HCT116 (cell line): ENCODE data around the gene KCNQ4. TPM values are rescaled to one million over a fixed set of nuclear protein-coding genes. Genes with fewer than 3 reads are reported as not detected.

ENCODE experiments used
- ATAC-seq: fragments of 200-7000 bp; cut with Tn5 transposase; 2 replicates; pipeline ENCODE4 v1.9.1; 2020; ENCODE audit warnings: mild to moderate bottlenecking, moderate library complexity
- BruUV-seq: library from RNA; stranded (reverse); fragments of 400-500 nt; replicated peaks from 2 replicates; lab custom pipeline; 2021; lab: Mats Ljungman, UMichigan
- CTCF ChIA-PET: fragments of 300-600 bp; sonication (Branson Sonifier 250); formaldehyde crosslinking; loops from one replicate; lab custom pipeline; 2021; ENCODE audit warnings: antibody characterized with exemption; lab: Charles Lee
- POLR2A ChIA-PET: fragments of 300-600, 350-600 bp; sonication (Branson Sonifier 250); formaldehyde crosslinking; loops from one replicate; lab custom pipeline; 2021; ENCODE audit warnings: antibody characterized with exemption; lab: Charles Lee
- RAD21 ChIA-PET, 2 experiments: fragments of 300-600 bp; sonication (Branson Sonifier 250); formaldehyde crosslinking; loops; one replicate each; lab custom pipeline; 2023; ENCODE audit warnings: low total read pairs in 2 of 2; ENCODE audit not compliant: uncharacterized antibody in 2 of 2, unreplicated experiment in 2 of 2, low non-redundant PET in 1 of 2; lab: Charles Lee
- DNase-seq: peaks from one replicate; pipeline ENCODE4 v3.0.0-alpha.2; 2010; ENCODE audit warnings: low read depth, low spot score
- H2AFZ ChIP-seq: fragments of 200-600 bp; shearing (Covaris generic), sonication (generic); 2 replicates; pipeline ENCODE4 v1.6.1; 2017; ENCODE audit warnings: low read depth, mixed run types, mixed read lengths, antibody characterized with exemption, low read length; ENCODE audit not compliant: poor library complexity, severe bottlenecking
- H3K27ac ChIP-seq: 2 replicates; pipeline ENCODE4 v1.5.1; 2012; ENCODE audit warnings: low read depth, low read length
- H3K27me3 ChIP-seq: fragments of 200-600 bp; sonication (generic); 2 replicates; pipeline ENCODE4 v1.6.1; 2016; ENCODE audit warnings: mixed run types, low read length, mixed read lengths; ENCODE audit not compliant: insufficient read depth
- H3K36me3 ChIP-seq, 2 experiments: fragments of 200-500 bp in 1 of 2; fragments of 200-600 bp in 1 of 2; sonication (Bioruptor generic) in 1 of 2; sonication (generic) in 1 of 2; 2 replicates each; pipeline versions ENCODE4 v1.5.1 to v1.6.1; 2014 to 2016; ENCODE audit warnings: low read length in 2 of 2, inconsistent platforms in 1 of 2, mixed read lengths in 1 of 2, mixed run types in 1 of 2; ENCODE audit not compliant: insufficient read depth in 2 of 2, control insufficient read depth in 1 of 2
- H3K4me1 ChIP-seq, 2 experiments: fragments of 200-600 bp in 1 of 2; sonication (generic) in 1 of 2; 2 replicates each; pipeline versions ENCODE4 v1.5.1 to v1.6.1; 2012 to 2017; ENCODE audit warnings: low read length in 2 of 2, inconsistent platforms in 1 of 2, mild to moderate bottlenecking in 1 of 2, mixed read lengths in 1 of 2, mixed run types in 1 of 2, moderate library complexity in 1 of 2; ENCODE audit not compliant: insufficient read depth in 2 of 2, control insufficient read depth in 1 of 2
- H3K4me2 ChIP-seq: fragments of 200-600 bp; sonication (generic); 2 replicates; pipeline ENCODE4 v1.6.1; 2017; ENCODE audit warnings: mixed run types, low read length, mixed read lengths
- H3K4me3 ChIP-seq, 2 experiments: fragments of 200-600 bp in 1 of 2; sonication (generic) in 1 of 2; replicated peaks in 1 of 2; 2 replicates each; pipeline ENCODE4 v1.5.1; 2011 to 2016; ENCODE audit warnings: low read length in 2 of 2, control low read depth in 1 of 2, low read depth in 1 of 2, mild to moderate bottlenecking in 1 of 2, mixed read lengths in 1 of 2, mixed run types in 1 of 2
- H3K79me2 ChIP-seq: fragments of 200-600 bp; sonication (generic); 2 replicates; pipeline ENCODE4 v1.6.1; 2017; ENCODE audit warnings: mild to moderate bottlenecking, mixed run types, low read length, moderate library complexity, mixed read lengths; ENCODE audit not compliant: insufficient read depth
- H3K9ac ChIP-seq: fragments of 200-600 bp; sonication (generic); 2 replicates; pipeline ENCODE4 v1.6.1; 2016; ENCODE audit warnings: low read length, mixed read lengths
- H3K9me2 ChIP-seq: fragments of 200-600 bp; sonication (generic), shearing (Covaris generic); 2 replicates; pipeline ENCODE4 v1.6.1; 2017; ENCODE audit warnings: mixed run types, mild to moderate bottlenecking, moderate library complexity; ENCODE audit not compliant: insufficient read depth
- H3K9me3 ChIP-seq, 2 experiments: fragments of 200-500 bp in 1 of 2; fragments of 200-600 bp in 1 of 2; sonication (Bioruptor generic) in 1 of 2; sonication (generic) in 1 of 2; 2 replicates each; pipeline ENCODE4 v1.6.1; 2014 to 2017; ENCODE audit warnings: low read length in 2 of 2, mixed read lengths in 2 of 2, inconsistent platforms in 1 of 2, low read depth in 1 of 2, mild to moderate bottlenecking in 1 of 2, mixed run types in 1 of 2, moderate library complexity in 1 of 2; ENCODE audit not compliant: control insufficient read depth in 1 of 2, insufficient read depth in 1 of 2
- H4K20me1 ChIP-seq: fragments of 200-600 bp; sonication (generic), shearing (Covaris generic); 2 replicates; pipeline ENCODE4 v1.6.1; 2017; ENCODE audit warnings: mixed run types, mild to moderate bottlenecking, moderate library complexity; ENCODE audit not compliant: insufficient read depth
- CEBPB ChIP-seq: IDR thresholded peaks from 2 replicates; pipeline ENCODE4 v1.6.1; 2012; ENCODE audit warnings: low read depth
- EGR1 ChIP-seq: IDR thresholded peaks from 2 replicates; pipeline ENCODE4 v1.6.1; 2012; ENCODE audit warnings: low read depth
- EZH2 ChIP-seq: fragments of 200-600 bp; sonication (generic); IDR thresholded peaks from 2 replicates; pipeline ENCODE4 v1.6.1; 2017; ENCODE audit warnings: antibody characterized with exemption, mixed run types
- FOSL1 ChIP-seq: IDR thresholded peaks from 2 replicates; pipeline ENCODE4 v1.6.1; 2012; ENCODE audit warnings: low read depth
- POLR2AphosphoS5 ChIP-seq: IDR thresholded peaks from 2 replicates; pipeline ENCODE4 v1.6.1; 2011; ENCODE audit warnings: mild to moderate bottlenecking, low read depth, low read length, moderate library complexity
- RAD21 ChIP-seq: IDR thresholded peaks from 2 replicates; pipeline ENCODE4 v1.6.1; 2012; ENCODE audit warnings: low read depth, mild to moderate bottlenecking
- SP1 ChIP-seq: IDR thresholded peaks from 2 replicates; pipeline ENCODE4 v1.6.1; 2012; ENCODE audit warnings: low read depth
- TCF7L2 ChIP-seq: IDR thresholded peaks from 2 replicates; pipeline ENCODE4 v1.7.0; 2011; ENCODE audit warnings: borderline replicate concordance, inconsistent platforms; ENCODE audit not compliant: insufficient read depth, insufficient read length; ENCODE audit errors: extremely low read depth
- ZNF274 ChIP-seq: fragments of 200-500 bp; sonication (Bioruptor generic); IDR thresholded peaks from 2 replicates; pipeline ENCODE4 v1.6.1; 2014; ENCODE audit warnings: mild to moderate bottlenecking, low read depth, low read length, inconsistent platforms
- intact Hi-C: fragments of 100-400 bp; cut with micrococcal nuclease; formaldehyde crosslinking; loops from 2 replicates; pipeline ENCODE4 v1.10.0; 2022
- total RNA-seq: library from RNA; stranded (reverse); gene quantifications from one replicate; pipeline ENCODE4 v1.2.1, GENCODE V29; 2021; ENCODE audit not compliant: unreplicated experiment
- TF ChIP-seq, protein P1 (sequence below): IDR thresholded peaks from 2 replicates; pipeline ENCODE4 v1.6.1; 2011; ENCODE audit warnings: mild to moderate bottlenecking, low read length, moderate library complexity; ENCODE audit not compliant: insufficient replicate concordance; ENCODE audit errors: extremely low read depth
- TF ChIP-seq, protein P2 (sequence below): IDR thresholded peaks from 2 replicates; pipeline ENCODE4 v1.6.1; 2012; ENCODE audit warnings: low read depth
- TF ChIP-seq, protein P3 (sequence below): IDR thresholded peaks from 2 replicates; pipeline ENCODE4 v1.6.1; 2012

KCNQ4 gene
- total RNA-seq, 1 experiment from 2014 or later, result 4.1 TPM

DNA sequence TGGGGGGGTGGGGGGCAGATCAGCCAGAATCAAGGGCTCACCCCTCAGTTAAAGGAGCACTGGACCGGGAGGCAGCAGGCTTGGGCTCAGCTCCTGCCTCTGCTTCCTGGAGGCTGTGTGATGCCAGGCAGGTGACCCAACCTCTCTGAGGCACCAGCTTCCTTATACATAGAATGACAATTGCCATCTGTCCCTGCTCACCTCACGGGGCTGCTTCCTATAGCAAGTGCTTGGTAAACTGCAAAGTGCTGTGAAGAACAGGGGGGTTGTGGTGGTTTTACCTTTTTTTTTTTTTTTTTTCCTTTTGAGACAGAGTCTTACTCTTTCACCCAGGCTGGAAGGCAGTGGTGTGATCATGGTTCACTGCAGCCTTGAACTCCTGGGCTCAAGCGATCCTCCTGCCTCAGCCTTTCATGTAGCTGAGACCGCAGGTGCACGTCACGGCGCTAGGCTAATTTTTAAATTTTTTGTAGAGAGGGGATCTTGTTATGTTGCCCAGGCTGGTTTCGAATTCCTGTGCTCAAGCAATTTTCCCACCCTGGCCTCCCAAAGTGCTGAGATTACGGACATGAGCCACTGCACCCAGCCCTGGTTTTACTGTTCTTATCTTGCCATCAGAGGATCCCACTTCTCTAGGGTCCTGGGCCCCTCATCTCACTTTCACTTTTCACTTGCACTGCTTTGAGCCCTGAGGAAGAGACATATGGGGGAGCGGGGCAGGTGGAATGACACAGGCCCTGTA is 11.6 kb downstream of the KCNQ4 start:
- H3K9ac ChIP-seq, result no peak overlapping the region
- TF ChIP-seq EGR1 (no peak), TCF7L2 (no peak), CEBPB (no peak), SP1 (no peak), FOSL1 (no peak)
- no peaks in the 10 kb centered on the region for H3K79me2 ChIP-seq
- no peak overlapping the region for H3K27ac ChIP-seq
- H2AFZ ChIP-seq, result no peak overlapping the region
- H3K36me3 ChIP-seq, result no peaks in the 10 kb centered on the region
- RAD21 ChIA-PET, result no interaction called here
- intact Hi-C loops, result no loop called here
- DNase-seq, result no peak
- peaks cover 0 to 8% of the 10 kb centered on the region in 2 experiments; a peak in 1 of 4 replicates for H3K4me1 ChIP-seq
- no peaks in the 10 kb centered on the region for H3K9me2 ChIP-seq
- no peaks in the 10 kb centered on the region for H3K27me3 ChIP-seq
- no peaks in the 10 kb centered on the region for H3K9me3 ChIP-seq
- no peak overlapping the region for H3K4me2 ChIP-seq
- no TSS peak for BruUV-seq
- POLR2A ChIA-PET, result no interaction called here
- no peak for ATAC-seq
- CTCF ChIA-PET, result interaction anchor here (1.0 kb wide), 1 partner anchor 21 kb away, joined by 3 read pairs; no protein-coding TSS in a partner anchor
- no peaks in the 10 kb centered on the region for H4K20me1 ChIP-seq
- no peak overlapping the region for H3K4me3 ChIP-seq

DNA sequence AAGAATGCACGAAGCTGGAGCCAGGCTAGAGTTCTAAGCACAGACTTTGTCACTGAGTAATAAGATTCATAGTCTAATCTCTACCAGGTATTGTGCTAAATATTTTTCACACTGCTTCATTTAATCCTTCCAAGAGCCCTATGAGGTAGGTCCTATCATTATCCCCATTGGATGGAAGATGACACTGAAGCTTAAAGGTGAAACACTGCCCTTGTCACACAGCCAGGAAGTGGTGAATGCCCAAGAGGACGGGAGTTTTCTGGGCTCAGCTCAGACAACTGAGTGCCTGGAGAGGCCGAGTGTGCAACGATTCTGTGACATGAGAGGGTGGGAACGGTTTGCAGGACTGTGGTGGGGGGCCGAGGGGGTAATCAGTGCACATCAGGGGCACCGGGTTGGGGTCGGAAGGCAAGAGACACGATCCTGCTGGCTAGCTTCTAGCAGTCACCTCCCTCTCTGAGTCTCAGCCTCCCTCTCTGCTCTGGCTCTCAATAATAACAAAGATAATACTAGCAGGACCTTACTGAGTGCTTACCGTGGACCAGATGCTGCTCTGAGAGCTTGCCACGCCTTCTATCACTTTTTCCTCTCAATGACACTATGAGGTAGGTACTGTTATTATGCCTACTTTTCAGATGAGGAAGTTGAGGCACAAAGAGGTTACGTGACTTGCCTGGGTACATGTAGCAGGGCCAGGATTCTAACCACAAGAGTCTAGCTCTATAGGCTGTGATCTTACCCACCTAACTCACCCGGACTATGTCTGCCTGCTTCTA is 12.4 kb downstream of the KCNQ4 start:
- Histone ChIP-seq H3K36me3 (no peaks in the 10 kb centered on the region), H2AFZ (no peak overlapping the region), H3K4me3 (no peak overlapping the region), H4K20me1 (no peaks in the 10 kb centered on the region), H3K9me2 (no peaks in the 10 kb centered on the region), H3K4me2 (no peak overlapping the region), H3K4me1 (peaks cover 0 to 8% of the 10 kb centered on the region in 2 experiments; a peak in 1 of 4 replicates), H3K79me2 (no peaks in the 10 kb centered on the region), H3K27me3 (no peaks in the 10 kb centered on the region), H3K9me3 (no peaks in the 10 kb centered on the region), H3K27ac (no peak overlapping the region), H3K9ac (no peak overlapping the region)
- no peak for ATAC-seq
- ChIA-PET CTCF (no interaction called here), POLR2A (no interaction called here), RAD21 (no interaction called here)
- intact Hi-C loops, result no loop called here
- DNase-seq, result no peak
- no TSS peak for BruUV-seq
- TF ChIP-seq RAD21 (no peak), FOSL1 (no peak), POLR2AphosphoS5 (no peak), ZNF274 (no peak), EZH2 (no peak), TCF7L2 (no peak), SP1 (no peak)
- TF ChIP-seq, protein P1, sequence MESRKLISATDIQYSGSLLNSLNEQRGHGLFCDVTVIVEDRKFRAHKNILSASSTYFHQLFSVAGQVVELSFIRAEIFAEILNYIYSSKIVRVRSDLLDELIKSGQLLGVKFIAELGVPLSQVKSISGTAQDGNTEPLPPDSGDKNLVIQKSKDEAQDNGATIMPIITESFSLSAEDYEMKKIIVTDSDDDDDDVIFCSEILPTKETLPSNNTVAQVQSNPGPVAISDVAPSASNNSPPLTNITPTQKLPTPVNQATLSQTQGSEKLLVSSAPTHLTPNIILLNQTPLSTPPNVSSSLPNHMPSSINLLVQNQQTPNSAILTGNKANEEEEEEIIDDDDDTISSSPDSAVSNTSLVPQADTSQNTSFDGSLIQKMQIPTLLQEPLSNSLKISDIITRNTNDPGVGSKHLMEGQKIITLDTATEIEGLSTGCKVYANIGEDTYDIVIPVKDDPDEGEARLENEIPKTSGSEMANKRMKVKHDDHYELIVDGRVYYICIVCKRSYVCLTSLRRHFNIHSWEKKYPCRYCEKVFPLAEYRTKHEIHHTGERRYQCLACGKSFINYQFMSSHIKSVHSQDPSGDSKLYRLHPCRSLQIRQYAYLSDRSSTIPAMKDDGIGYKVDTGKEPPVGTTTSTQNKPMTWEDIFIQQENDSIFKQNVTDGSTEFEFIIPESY, result no peak
- TF ChIP-seq, protein P2, sequence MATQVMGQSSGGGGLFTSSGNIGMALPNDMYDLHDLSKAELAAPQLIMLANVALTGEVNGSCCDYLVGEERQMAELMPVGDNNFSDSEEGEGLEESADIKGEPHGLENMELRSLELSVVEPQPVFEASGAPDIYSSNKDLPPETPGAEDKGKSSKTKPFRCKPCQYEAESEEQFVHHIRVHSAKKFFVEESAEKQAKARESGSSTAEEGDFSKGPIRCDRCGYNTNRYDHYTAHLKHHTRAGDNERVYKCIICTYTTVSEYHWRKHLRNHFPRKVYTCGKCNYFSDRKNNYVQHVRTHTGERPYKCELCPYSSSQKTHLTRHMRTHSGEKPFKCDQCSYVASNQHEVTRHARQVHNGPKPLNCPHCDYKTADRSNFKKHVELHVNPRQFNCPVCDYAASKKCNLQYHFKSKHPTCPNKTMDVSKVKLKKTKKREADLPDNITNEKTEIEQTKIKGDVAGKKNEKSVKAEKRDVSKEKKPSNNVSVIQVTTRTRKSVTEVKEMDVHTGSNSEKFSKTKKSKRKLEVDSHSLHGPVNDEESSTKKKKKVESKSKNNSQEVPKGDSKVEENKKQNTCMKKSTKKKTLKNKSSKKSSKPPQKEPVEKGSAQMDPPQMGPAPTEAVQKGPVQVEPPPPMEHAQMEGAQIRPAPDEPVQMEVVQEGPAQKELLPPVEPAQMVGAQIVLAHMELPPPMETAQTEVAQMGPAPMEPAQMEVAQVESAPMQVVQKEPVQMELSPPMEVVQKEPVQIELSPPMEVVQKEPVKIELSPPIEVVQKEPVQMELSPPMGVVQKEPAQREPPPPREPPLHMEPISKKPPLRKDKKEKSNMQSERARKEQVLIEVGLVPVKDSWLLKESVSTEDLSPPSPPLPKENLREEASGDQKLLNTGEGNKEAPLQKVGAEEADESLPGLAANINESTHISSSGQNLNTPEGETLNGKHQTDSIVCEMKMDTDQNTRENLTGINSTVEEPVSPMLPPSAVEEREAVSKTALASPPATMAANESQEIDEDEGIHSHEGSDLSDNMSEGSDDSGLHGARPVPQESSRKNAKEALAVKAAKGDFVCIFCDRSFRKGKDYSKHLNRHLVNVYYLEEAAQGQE, result no peak
- TF ChIP-seq, protein P3, sequence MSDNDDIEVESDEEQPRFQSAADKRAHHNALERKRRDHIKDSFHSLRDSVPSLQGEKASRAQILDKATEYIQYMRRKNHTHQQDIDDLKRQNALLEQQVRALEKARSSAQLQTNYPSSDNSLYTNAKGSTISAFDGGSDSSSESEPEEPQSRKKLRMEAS, result no peak
